ENCODE measurements around the gene PNP.

Gene PNP

DNA sequence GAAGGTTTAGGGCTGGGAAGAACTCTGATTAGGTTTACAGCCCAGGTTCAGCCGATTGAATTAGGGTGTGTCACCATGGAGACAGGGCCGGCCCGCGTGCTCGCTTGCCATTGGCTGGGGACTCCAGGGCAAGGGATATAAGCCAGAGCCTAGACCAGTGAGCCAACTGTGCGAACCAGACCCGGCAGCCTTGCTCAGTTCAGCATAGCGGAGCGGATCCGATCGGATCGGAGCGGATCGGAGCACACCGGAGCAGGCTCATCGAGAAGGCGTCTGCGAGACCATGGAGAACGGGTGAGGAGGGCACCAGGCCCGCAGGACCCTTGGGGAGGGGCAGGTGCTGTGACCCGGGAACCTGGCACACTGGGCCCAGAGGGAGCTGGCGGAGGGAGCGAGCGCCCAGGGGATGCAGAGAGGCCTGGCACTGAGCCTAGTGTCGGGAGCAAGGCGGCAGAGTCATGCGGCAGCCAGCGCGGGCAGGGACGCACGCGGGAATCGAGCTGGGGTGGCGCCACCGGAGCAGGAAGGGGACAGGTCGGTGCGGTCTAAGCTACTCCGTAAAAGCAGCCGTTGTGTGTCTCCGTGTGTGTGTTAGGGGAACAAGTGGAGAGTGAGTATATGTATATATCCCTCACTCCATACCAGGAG lies at the start of gene PNP:
Gene PNP, plus strand, starts transcription at position 165 of the 648 bp plus-strand sequence. Its CDS starts 119 bp downstream, at position 284.
- TF ChIP-seq GATA1 (IDR thresholded peaks at IDR 0.05; ENCODE audit: low read depth, low read length) (no peak), POLR2A (IDR thresholded peaks at IDR 0.05; ENCODE audit: low read length) (peak; percentile 100)
- DNase-seq = peak; percentile 94 to 96

DNA sequence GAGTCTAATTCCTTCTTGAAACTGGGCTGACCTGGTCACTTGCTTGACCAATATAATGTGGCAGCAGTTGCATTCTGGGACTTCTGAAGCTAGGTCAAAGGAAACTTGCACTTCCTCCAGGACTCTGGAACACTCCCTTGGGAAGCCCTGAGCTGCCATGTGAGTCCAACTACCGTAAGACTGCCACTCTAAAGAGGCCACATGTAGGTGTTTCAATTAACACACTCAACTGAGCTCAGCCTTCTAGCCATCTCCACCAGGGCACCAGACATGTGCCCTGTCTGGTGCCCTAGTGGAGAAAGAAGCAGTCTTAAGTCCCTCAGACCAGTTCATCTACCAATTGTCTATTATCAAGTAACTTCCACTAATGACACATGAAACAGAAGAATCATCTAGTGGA lies 49.8 kb upstream of the PNP start:
- DNase-seq = no peak
- no peak for TF ChIP-seq POLR2A (IDR thresholded peaks at IDR 0.05; ENCODE audit: low read length)
- no peak for TF ChIP-seq GATA1 (IDR thresholded peaks at IDR 0.05; ENCODE audit: low read depth, low read length)

- no peak for DNase-seq
- TF ChIP-seq POLR2A (IDR thresholded peaks at IDR 0.05; ENCODE audit: low read length) (no peak), GATA1 (IDR thresholded peaks at IDR 0.05; ENCODE audit: low read depth, low read length) (no peak)
Observed at GRCh38 chr14:20421267-20421666, 47.9 kb upstream of the PNP start.

GRCh38 chr14:20422886-20423285 lies 46.3 kb upstream of the PNP start:
- DNase-seq = no peak
- TF ChIP-seq GATA1 (IDR thresholded peaks at IDR 0.05; ENCODE audit: low read depth, low read length) = no peak
- TF ChIP-seq POLR2A (IDR thresholded peaks at IDR 0.05; ENCODE audit: low read length) = no peak

DNA sequence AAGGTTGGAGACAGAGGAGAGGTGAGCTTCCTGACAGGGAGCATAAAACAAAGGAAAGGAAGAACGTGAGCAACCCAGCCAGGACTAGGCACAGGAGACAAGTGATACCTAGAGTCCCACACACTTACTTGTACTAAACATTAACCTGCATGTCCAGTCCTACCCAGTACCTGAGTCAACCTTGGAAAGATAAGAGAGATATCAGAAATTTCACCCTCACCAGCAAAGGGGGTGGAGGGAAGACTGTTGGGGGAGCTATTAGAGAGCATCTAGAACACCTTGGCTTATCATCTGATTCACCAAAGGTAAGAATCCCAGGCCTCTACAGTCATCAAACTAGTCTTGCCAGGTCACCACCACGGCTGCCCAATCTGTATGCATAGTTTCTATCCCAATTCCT lies 44.4 kb upstream of the PNP start:
- DNase-seq = no peak

GRCh38 chr14:20427231-20428009 lies 41.8 kb upstream of the PNP start:
- DNase-seq = no peak
- TF ChIP-seq GATA1 (IDR thresholded peaks at IDR 0.05; ENCODE audit: low read depth, low read length) (no peak), POLR2A (IDR thresholded peaks at IDR 0.05; ENCODE audit: low read length) (no peak)

More for the DNA sequence above, 44.4 kb upstream of the PNP start:
- TF ChIP-seq GATA1 (IDR thresholded peaks at IDR 0.05; ENCODE audit: low read depth, low read length) (no peak), POLR2A (IDR thresholded peaks at IDR 0.05; ENCODE audit: low read length) (no peak)

GRCh38 chr14:20428010-20428365 lies 41.2 kb upstream of the PNP start:
- DNase-seq = no peak
- no peak for TF ChIP-seq POLR2A (IDR thresholded peaks at IDR 0.05; ENCODE audit: low read length)
- TF ChIP-seq GATA1 (IDR thresholded peaks at IDR 0.05; ENCODE audit: low read depth, low read length) = no peak

DNA sequence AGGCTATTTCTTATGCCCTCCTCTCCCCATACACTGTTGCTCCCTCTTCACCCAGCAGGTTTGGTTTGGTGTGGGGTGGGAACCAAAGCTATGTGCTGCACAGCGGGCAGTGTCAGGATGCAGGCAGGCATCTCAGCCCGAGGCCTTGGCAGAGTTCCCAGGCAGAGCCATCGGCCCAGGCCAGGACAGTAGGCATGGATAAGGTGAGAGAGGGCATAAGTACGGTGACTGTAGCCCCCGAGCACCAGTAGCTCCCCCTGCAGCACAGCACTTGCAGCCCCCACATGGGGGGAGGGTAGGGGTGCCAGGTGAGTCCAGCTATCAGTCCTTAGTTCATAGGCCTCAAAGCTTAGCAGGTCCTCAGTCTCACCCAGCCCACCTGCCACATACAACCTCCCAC lies 40.4 kb upstream of the PNP start:
- no peak for TF ChIP-seq GATA1 (IDR thresholded peaks at IDR 0.05; ENCODE audit: low read depth, low read length)
- no peak for TF ChIP-seq POLR2A (IDR thresholded peaks at IDR 0.05; ENCODE audit: low read length)
- no peak for DNase-seq

DNA sequence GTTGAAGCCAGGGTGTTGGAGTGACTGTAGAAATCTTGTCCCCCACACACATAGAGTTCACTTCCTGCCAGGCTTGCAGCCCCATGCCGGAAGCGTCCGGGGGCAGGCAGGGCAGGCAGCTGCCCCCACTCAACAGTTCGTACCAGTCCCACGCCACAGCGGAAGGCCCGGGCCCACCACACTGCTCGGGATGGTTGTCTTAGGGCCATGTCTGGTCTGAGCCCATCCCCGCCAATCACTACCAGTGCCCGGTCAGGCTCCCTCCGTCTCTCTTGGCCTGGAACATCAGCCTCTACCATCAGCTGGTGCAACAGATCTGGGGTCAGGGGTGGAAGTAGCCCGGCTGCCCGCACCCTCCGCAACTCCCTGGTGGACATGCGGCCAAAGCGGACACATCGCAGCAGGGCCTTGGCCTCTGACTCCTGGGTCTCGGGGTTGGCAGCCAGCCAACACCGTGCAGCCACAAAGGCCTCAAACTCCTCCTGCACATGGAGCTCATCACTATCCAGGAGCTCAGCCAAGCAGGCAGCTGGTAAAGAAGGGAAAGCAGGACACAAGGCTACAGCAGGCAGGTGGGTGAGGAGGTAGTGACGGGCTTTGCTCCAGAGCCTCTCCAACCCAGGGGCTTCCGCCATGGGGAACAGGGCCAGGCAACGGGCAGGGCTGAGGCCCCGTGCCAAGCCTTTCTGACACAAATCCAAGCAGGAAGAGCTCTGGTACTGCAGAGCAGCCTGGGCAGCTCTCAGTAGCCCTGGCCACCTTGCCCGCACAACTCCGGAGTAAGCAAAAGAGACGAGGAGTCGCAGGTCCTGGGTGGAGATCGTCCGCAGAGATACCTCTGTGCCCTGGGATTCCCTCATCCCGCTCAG lies 39.2 kb upstream of the PNP start:
- TF ChIP-seq POLR2A (IDR thresholded peaks at IDR 0.05; ENCODE audit: low read length) (no peak), GATA1 (IDR thresholded peaks at IDR 0.05; ENCODE audit: low read depth, low read length) (no peak)
- no peak for DNase-seq

DNA sequence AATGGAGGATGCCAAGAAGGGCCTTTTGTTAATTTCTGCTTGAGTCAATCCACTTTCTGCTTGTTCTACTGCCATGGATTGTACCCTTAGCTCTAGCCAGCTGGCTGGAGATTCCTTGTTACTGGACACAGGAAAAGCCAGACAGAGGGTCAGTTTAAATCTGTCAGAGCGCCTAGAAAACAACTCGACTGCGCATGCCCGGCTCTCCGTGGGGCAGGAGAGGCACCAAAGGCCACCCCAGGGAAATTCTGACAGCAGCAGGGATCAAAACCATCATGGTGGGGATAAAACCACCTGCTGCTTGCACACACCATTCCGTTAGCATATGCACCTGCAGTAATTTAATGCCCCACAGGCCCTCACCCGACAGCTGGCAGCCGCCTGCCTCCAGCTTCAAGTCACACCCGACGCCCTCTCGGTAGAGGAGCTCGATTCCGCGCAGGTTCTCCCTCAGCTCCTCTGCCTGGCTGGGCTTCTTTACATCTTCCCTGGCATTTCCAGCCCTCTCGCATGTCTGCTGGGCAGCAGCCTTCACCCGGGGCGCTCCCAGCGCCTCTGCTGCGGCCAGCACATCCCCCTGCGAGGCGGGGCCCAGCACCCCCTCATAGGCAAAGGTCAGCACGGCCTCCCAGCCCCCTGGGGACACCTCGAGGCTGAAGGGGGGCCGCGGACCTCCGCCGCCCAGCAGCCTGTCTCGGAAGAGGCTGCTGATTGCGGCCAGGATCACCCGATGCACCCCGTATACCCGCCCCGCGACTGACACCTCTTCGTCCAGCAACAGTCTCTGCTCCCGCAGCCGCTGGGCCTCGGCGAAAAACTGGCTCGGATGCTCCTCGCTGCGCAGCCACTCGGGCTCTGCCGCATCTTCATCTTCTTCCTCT lies 34.3 kb upstream of the PNP start:
- TF ChIP-seq GATA1 (IDR thresholded peaks at IDR 0.05; ENCODE audit: low read depth, low read length) (no peak), POLR2A (IDR thresholded peaks at IDR 0.05; ENCODE audit: low read length) (no peak)
- DNase-seq = no peak

DNA sequence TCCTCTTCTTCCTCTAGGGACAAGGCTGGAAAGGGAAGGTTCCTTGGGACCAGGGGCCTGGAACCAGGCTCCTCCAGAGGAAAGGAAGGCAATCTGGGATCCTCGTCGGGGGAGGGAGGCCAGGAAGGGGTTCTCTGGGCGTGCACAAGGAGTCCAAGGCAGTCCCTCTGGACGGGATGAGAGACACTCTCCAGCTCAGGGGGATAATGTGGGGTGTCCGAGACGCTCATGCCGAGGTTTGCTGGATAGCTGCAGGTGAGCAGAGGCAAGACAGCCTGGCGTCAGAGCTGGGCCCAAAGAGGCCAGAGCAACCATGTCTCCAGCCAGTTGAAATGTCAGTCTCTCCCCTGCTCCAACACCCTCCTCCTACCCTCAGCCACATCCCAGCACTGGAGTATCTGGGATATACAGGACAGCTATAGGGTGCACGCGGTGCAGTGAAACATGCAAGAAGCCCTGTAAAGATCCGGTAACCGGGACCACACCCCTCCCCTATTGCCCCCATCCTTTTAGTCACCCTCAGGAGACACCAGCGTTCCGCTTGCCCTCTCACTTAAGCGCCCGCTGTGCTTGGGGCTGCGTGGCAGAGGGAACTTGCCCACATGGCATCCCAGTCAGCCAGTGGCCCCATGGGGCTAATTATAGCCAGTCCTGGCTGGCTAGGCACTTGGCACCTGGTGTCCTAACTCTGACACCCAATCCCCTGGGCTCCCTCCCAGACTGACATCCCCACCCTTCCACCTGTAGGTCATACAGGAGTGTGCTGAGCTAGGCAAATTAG lies 33.4 kb upstream of the PNP start, which contains the start of gene KLHL33:
Gene KLHL33, minus strand, starts transcription at position 585 of the 781 bp plus-strand sequence. Its CDS starts 355 bp downstream, at position 230.
- TF ChIP-seq GATA1 (IDR thresholded peaks at IDR 0.05; ENCODE audit: low read depth, low read length) (no peak), POLR2A (IDR thresholded peaks at IDR 0.05; ENCODE audit: low read length) (no peak)
- no peak for DNase-seq

DNA sequence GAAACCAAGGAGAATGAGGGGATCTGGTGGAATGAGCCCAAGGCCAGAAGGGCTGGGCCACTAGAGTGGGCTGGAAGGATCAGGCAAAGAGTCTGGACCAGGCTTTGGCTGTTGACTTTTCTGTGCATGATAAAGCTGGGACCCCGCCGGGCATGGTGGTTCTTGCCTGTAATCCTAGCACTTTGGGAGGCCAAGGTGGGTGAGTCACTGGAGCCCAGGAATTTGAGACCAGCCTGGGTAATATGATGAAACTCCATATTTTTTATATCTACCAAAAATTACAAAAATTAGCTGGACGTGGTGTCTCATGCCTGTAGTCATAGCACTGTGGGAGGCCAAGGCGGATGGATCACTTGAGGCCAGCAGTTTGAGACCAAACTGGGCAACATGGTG lies 32.8 kb upstream of the PNP start:
- no peak for TF ChIP-seq GATA1 (IDR thresholded peaks at IDR 0.05; ENCODE audit: low read depth, low read length)
- no peak for TF ChIP-seq POLR2A (IDR thresholded peaks at IDR 0.05; ENCODE audit: low read length)
- no peak for DNase-seq

All from erythroblast (primary cell).